HCT116 (cell line): Measurements from ENCODE around the gene KREMEN2.

ENCODE experiments used
- CTCF ChIP-seq, 3 experiments: fragments of 200-600 bp in 1 of 3; sonication (generic) in 1 of 3; IDR thresholded peaks in 2 of 3; conservative IDR thresholded peaks in 1 of 3; 2 replicates each; pipeline ENCODE4 v1.5.1; 2012 to 2017; ENCODE audit warnings: low read depth in 2 of 3, low read length in 2 of 3, antibody characterized with exemption in 1 of 3, borderline replicate concordance in 1 of 3, control low read depth in 1 of 3, mild to moderate bottlenecking in 1 of 3, mixed read lengths in 1 of 3, mixed run types in 1 of 3, moderate library complexity in 1 of 3; ENCODE audit not compliant: insufficient read depth in 1 of 3
- EGR1 ChIP-seq: IDR thresholded peaks from 2 replicates; pipeline ENCODE4 v1.6.1; 2012; ENCODE audit warnings: low read depth
- EZH2 ChIP-seq: fragments of 200-600 bp; sonication (generic); IDR thresholded peaks from 2 replicates; pipeline ENCODE4 v1.6.1; 2017; ENCODE audit warnings: antibody characterized with exemption, mixed run types
- EZH2phosphoT487 ChIP-seq: fragments of 200-600 bp; IDR thresholded peaks from 2 replicates; pipeline ENCODE4 v1.6.1; 2018; ENCODE audit warnings: antibody characterized with exemption, borderline replicate concordance
- POLR2A ChIP-seq: IDR thresholded peaks from 2 replicates; pipeline ENCODE4 v1.7.0; 2011; ENCODE audit warnings: borderline replicate concordance; ENCODE audit not compliant: insufficient read depth, insufficient read length; ENCODE audit errors: extremely low read depth
- POLR2AphosphoS5 ChIP-seq: IDR thresholded peaks from 2 replicates; pipeline ENCODE4 v1.6.1; 2011; ENCODE audit warnings: mild to moderate bottlenecking, low read depth, low read length, moderate library complexity
- RAD21 ChIP-seq: IDR thresholded peaks from 2 replicates; pipeline ENCODE4 v1.6.1; 2012; ENCODE audit warnings: low read depth, mild to moderate bottlenecking
- YY1 ChIP-seq: IDR thresholded peaks from 2 replicates; pipeline ENCODE4 v1.6.1; 2011; ENCODE audit warnings: low read length, low read depth, moderate library complexity, mild to moderate bottlenecking; ENCODE audit not compliant: insufficient replicate concordance; ENCODE audit errors: extremely low read depth
- ZFX ChIP-seq: fragments of 450-650 bp; IDR thresholded peaks from 2 replicates; pipeline ENCODE4 v1.6.1; 2017

- TF ChIP-seq POLR2A (no peak), RAD21 (no peak), ZFX (no peak), YY1 (no peak), EZH2 (no peak), CTCF (IDR thresholded peaks at IDR 0.05 in 2 of 3, conservative IDR thresholded peaks at IDR 0.05 in 1 of 3; ENCODE audit: borderline replicate concordance in 1 of 3, insufficient read depth in 1 of 3, low read depth in 2 of 3, low read length in 2 of 3) (no peak), POLR2AphosphoS5 (no peak), EZH2phosphoT487 (no peak), EGR1 (no peak)
These were observed 23.2 kb downstream of the KREMEN2 start for GRCh38 chr16:2987286-2987685.
